ENCODE results near the gene CCNY. TPM values are rescaled to one million over a fixed set of nuclear protein-coding genes. Genes with fewer than 3 reads are reported as not detected.

CCNY gene
- total RNA-seq, 1 donor from 2014 or later = 85.9 TPM

GRCh38 chr10:35372329-35372728, 36.0 kb downstream of the CCNY start:
- Histone ChIP-seq H3K79me2 (ENCODE audit: insufficient read depth, low read length) (peaks cover 100% of the 10 kb centered on the region), H3K9me3 (ENCODE audit: insufficient read depth, low read depth, low read length) (no peaks in the 10 kb centered on the region), H3K36me3 (ENCODE audit: insufficient read depth, low read length) (no peaks in the 10 kb centered on the region), H3K27me3 (ENCODE audit: insufficient read depth, low read length) (no peaks in the 10 kb centered on the region), H4K20me1 (ENCODE audit: insufficient read depth, low read length) (peaks cover 87% of the 10 kb centered on the region), H3K27ac (ENCODE audit: low read depth, low read length) (peak overlapping the region; percentile 32), H3K4me2 (ENCODE audit: low read length) (peak overlapping the region; percentile 33), H2AFZ (ENCODE audit: low read depth, low read length) (no peak overlapping the region), H3K4me1 (ENCODE audit: insufficient read depth, low read length) (peaks cover 18% of the 10 kb centered on the region), H3K9ac (ENCODE audit: low read length) (no peak overlapping the region), H3K4me3 (ENCODE audit: insufficient read depth, low read depth, low read length) (no peak overlapping the region)
- peaks cover 5% of the 10 kb centered on the region for H3K36me3 Mint-ChIP-seq (ENCODE audit: low read depth, unreplicated experiment)
- H3K4me3 Mint-ChIP-seq (ENCODE audit: unreplicated experiment) = no peak overlapping the region
- no peak for TF ChIP-seq CTCF (IDR thresholded peaks at IDR 0.05; ENCODE audit: insufficient read depth, low read depth, low read length)
- TF ChIP-seq EZH2 (IDR thresholded peaks at IDR 0.05; ENCODE audit: insufficient read depth, low read length) = no peak
- H3K27ac Mint-ChIP-seq (ENCODE audit: unreplicated experiment) = peak overlapping the region; percentile 49
- H3K27me3 Mint-ChIP-seq (ENCODE audit: low read depth, unreplicated experiment) = no peaks in the 10 kb centered on the region
- DNase-seq (ENCODE audit: low read depth) = peak; percentile 83
- FAIRE-seq = no peak
- H3K4me1 Mint-ChIP-seq (ENCODE audit: low read depth, unreplicated experiment) = peaks cover 31% of the 10 kb centered on the region
- H3K9me3 Mint-ChIP-seq (ENCODE audit: unreplicated experiment) = no peaks in the 10 kb centered on the region

- Histone ChIP-seq H4K20me1 (ENCODE audit: insufficient read depth, low read length) (peaks cover 86% of the 10 kb centered on the region), H3K9me3 (ENCODE audit: insufficient read depth, low read depth, low read length) (no peaks in the 10 kb centered on the region), H3K27me3 (ENCODE audit: insufficient read depth, low read length) (no peaks in the 10 kb centered on the region), H3K4me2 (ENCODE audit: low read length) (peak overlapping the region; percentile 11), H3K9ac (ENCODE audit: low read length) (no peak overlapping the region), H3K36me3 (ENCODE audit: insufficient read depth, low read length) (no peaks in the 10 kb centered on the region), H2AFZ (ENCODE audit: low read depth, low read length) (no peak overlapping the region), H3K27ac (ENCODE audit: low read depth, low read length) (peak overlapping the region; percentile 7), H3K4me3 (ENCODE audit: insufficient read depth, low read depth, low read length) (no peak overlapping the region), H3K4me1 (ENCODE audit: insufficient read depth, low read length) (peaks cover 37% of the 10 kb centered on the region), H3K79me2 (ENCODE audit: insufficient read depth, low read length) (peaks cover 100% of the 10 kb centered on the region)
- Mint-ChIP-seq H3K27me3 (ENCODE audit: low read depth, unreplicated experiment) (no peaks in the 10 kb centered on the region), H3K27ac (ENCODE audit: unreplicated experiment) (no peak overlapping the region), H3K4me1 (ENCODE audit: low read depth, unreplicated experiment) (peaks cover 44% of the 10 kb centered on the region), H3K4me3 (ENCODE audit: unreplicated experiment) (no peak overlapping the region), H3K9me3 (ENCODE audit: unreplicated experiment) (no peaks in the 10 kb centered on the region), H3K36me3 (ENCODE audit: low read depth, unreplicated experiment) (peaks cover 7% of the 10 kb centered on the region)
- TF ChIP-seq CTCF (IDR thresholded peaks at IDR 0.05; ENCODE audit: insufficient read depth, low read depth, low read length) = peak; percentile 13
- TF ChIP-seq EZH2 (IDR thresholded peaks at IDR 0.05; ENCODE audit: insufficient read depth, low read length) = no peak
- DNase-seq (ENCODE audit: low read depth) (no peak), FAIRE-seq (no peak)
Measured at GRCh38 chr10:35375091-35375765, 38.9 kb downstream of the CCNY start.

- Histone ChIP-seq H4K20me1 (ENCODE audit: insufficient read depth, low read length) (peaks cover 82% of the 10 kb centered on the region), H3K4me1 (ENCODE audit: insufficient read depth, low read length) (peaks cover 32% of the 10 kb centered on the region)
- FAIRE-seq = no peak
Measured at GRCh38 chr10:35377050-35377728, 40.9 kb downstream of the CCNY start.

More at GRCh38 chr10:35377050-35377728, 40.9 kb downstream of the CCNY start:
- Histone ChIP-seq H3K27me3 (ENCODE audit: insufficient read depth, low read length) (no peaks in the 10 kb centered on the region), H3K27ac (ENCODE audit: low read depth, low read length) (no peak overlapping the region), H3K36me3 (ENCODE audit: insufficient read depth, low read length) (no peaks in the 10 kb centered on the region), H3K9ac (ENCODE audit: low read length) (no peak overlapping the region), H3K79me2 (ENCODE audit: insufficient read depth, low read length) (peaks cover 100% of the 10 kb centered on the region), H2AFZ (ENCODE audit: low read depth, low read length) (no peak overlapping the region), H3K4me3 (ENCODE audit: insufficient read depth, low read depth, low read length) (no peak overlapping the region), H3K4me2 (ENCODE audit: low read length) (no peak overlapping the region), H3K9me3 (ENCODE audit: insufficient read depth, low read depth, low read length) (no peaks in the 10 kb centered on the region)
- no peak overlapping the region for H3K4me3 Mint-ChIP-seq (ENCODE audit: unreplicated experiment)
- DNase-seq (ENCODE audit: low read depth) = no peak
- H3K36me3 Mint-ChIP-seq (ENCODE audit: low read depth, unreplicated experiment) = peaks cover 7% of the 10 kb centered on the region
- H3K27me3 Mint-ChIP-seq (ENCODE audit: low read depth, unreplicated experiment) = no peaks in the 10 kb centered on the region
- TF ChIP-seq EZH2 (IDR thresholded peaks at IDR 0.05; ENCODE audit: insufficient read depth, low read length) (no peak), CTCF (IDR thresholded peaks at IDR 0.05; ENCODE audit: insufficient read depth, low read depth, low read length) (no peak)
- H3K9me3 Mint-ChIP-seq (ENCODE audit: unreplicated experiment) = no peaks in the 10 kb centered on the region
- peaks cover 48% of the 10 kb centered on the region for H3K4me1 Mint-ChIP-seq (ENCODE audit: low read depth, unreplicated experiment)
- H3K27ac Mint-ChIP-seq (ENCODE audit: unreplicated experiment) = no peak overlapping the region

Data from astrocyte (in vitro differentiated cells and primary cell).